A549 (cell line): ENCODE data around the gene TMED7. TPM values are rescaled to one million over a fixed set of nuclear protein-coding genes. Genes with fewer than 3 reads are reported as not detected.

Source experiments
- ATAC-seq, 2 experiments: fragments of 200-7000 bp in 1 of 2; fragments of >200 bp in 1 of 2; cut with Nextera tagmentation in 1 of 2; cut with Tn5 transposase in 1 of 2; 3 replicates each; pipeline versions ENCODE4 v1.8.0 to v1.9.1; 2018 to 2020; ENCODE audit warnings: mild to moderate bottlenecking in 1 of 2, moderate library complexity in 1 of 2
- CTCF ChIA-PET: fragments of 300-600 bp; sonication (Branson Sonifier 250); formaldehyde crosslinking; extraction: SDS; loops from one replicate; lab custom pipeline; 2021; ENCODE audit warnings: antibody characterized with exemption, inconsistent platforms; lab: Yijun Ruan, JAX
- POLR2A ChIA-PET: fragments of 350-600 bp; formaldehyde crosslinking; extraction: SDS; loops from one replicate; lab custom pipeline; 2021; ENCODE audit warnings: antibody characterized with exemption, inconsistent platforms; lab: Yijun Ruan, JAX
- DNase-seq, 2 experiments: peaks; one replicate each; pipeline versions ENCODE4 v3.0.0 to v3.0.0-alpha.2; 2011 to 2016; ENCODE audit warnings: low read depth in 1 of 2, low spot score in 1 of 2
- FAIRE-seq: peaks from 2 replicates; lab custom pipeline; 2011; peaks lifted over from hg19 to GRCh38; lab: Jason Lieb, UNC
- H3K27ac ChIP-seq, 2 experiments: fragments of >200 bp; sonication (Bioruptor Twin); formaldehyde crosslinking; 3 replicates each; pipeline ENCODE4 v1.5.1; 2016 to 2017
- H3K4me1 ChIP-seq: fragments of >200 bp; sonication (Bioruptor Twin); formaldehyde crosslinking; 3 replicates; pipeline ENCODE4 v1.6.1; 2016
- H3K4me2 ChIP-seq: fragments of >200 bp; sonication (Bioruptor Twin); formaldehyde crosslinking; 3 replicates; pipeline ENCODE4 v1.6.1; 2016
- H3K4me3 ChIP-seq: fragments of >200 bp; sonication (Bioruptor Twin); formaldehyde crosslinking; 3 replicates; pipeline ENCODE4 v1.5.1; 2016
- H3K9me3 ChIP-seq: fragments of >200 bp; sonication (Bioruptor Twin); formaldehyde crosslinking; 3 replicates; pipeline ENCODE4 v1.6.1; 2016
- CBX2 ChIP-seq: fragments of 200-600 bp; sonication (generic); IDR thresholded peaks from 2 replicates; pipeline ENCODE4 v1.6.1; 2016; ENCODE audit warnings: low read depth, mild to moderate bottlenecking, borderline replicate concordance
- CEBPB ChIP-seq, 2 experiments: fragments of >200 bp in 1 of 2; sonication (Bioruptor Twin) in 1 of 2; formaldehyde crosslinking in 1 of 2; IDR thresholded peaks; 2 replicates each; pipeline ENCODE4 v1.6.1; 2012 to 2016
- E2F6 ChIP-seq: IDR thresholded peaks from 2 replicates; pipeline ENCODE4 v1.6.1; 2012; ENCODE audit warnings: low read depth, borderline replicate concordance
- ESRRA ChIP-seq: fragments of 150-350 bp; IDR thresholded peaks from 2 replicates; pipeline ENCODE4 v1.6.1; 2014; ENCODE audit warnings: mild to moderate bottlenecking, low read length, borderline replicate concordance
- FOSB ChIP-seq: fragments of 250-450 bp; sonication (Bioruptor Pico); IDR thresholded peaks from 2 replicates; pipeline ENCODE4 v1.5.0; 2020; ENCODE audit warnings: mild to moderate bottlenecking, moderate library complexity
- FOSL2 ChIP-seq, 2 experiments: fragments of 450-650 bp in 1 of 2; fragments of >200 bp in 1 of 2; sonication (Bioruptor Twin) in 1 of 2; formaldehyde crosslinking; IDR thresholded peaks; 2 replicates each; pipeline versions ENCODE4 v1.5.0 to v1.6.1; 2016 to 2020; ENCODE audit warnings: mild to moderate bottlenecking in 1 of 2, moderate library complexity in 1 of 2
- GATA3 ChIP-seq: IDR thresholded peaks from 2 replicates; pipeline ENCODE4 v1.6.1; 2012; ENCODE audit warnings: borderline replicate concordance
- HOXA7 ChIP-seq: fragments of 250-450 bp; sonication (Bioruptor Pico); IDR thresholded peaks from 2 replicates; pipeline ENCODE4 v1.5.0; 2020; ENCODE audit warnings: mild to moderate bottlenecking, moderate library complexity
- JUNB ChIP-seq: fragments of >200 bp; sonication (Bioruptor Twin); formaldehyde crosslinking; IDR thresholded peaks from 2 replicates; pipeline ENCODE4 v1.6.1; 2016
- KDM1A ChIP-seq: fragments of 200-600 bp; sonication (generic); IDR thresholded peaks from 2 replicates; pipeline ENCODE4 v1.6.1; 2016; ENCODE audit warnings: low read depth, mild to moderate bottlenecking
- KDM5A ChIP-seq: fragments of 200-600 bp; sonication (generic); IDR thresholded peaks from 2 replicates; pipeline ENCODE4 v1.6.1; 2016; ENCODE audit warnings: antibody characterized with exemption, mild to moderate bottlenecking
- MAFK ChIP-seq: fragments of 450-650 bp; IDR thresholded peaks from 2 replicates; pipeline ENCODE4 v1.6.1; 2014; ENCODE audit not compliant: partially characterized antibody
- NPAS2 ChIP-seq: fragments of 250-450 bp; sonication (Bioruptor Pico); IDR thresholded peaks from 2 replicates; pipeline ENCODE4 v1.8.0; 2022; ENCODE audit warnings: mild to moderate bottlenecking, moderate library complexity, borderline replicate concordance
- RAD21 ChIP-seq, 2 experiments: fragments of >200 bp in 1 of 2; sonication (Bioruptor Twin) in 1 of 2; formaldehyde crosslinking in 1 of 2; IDR thresholded peaks in 1 of 2; conservative IDR thresholded peaks in 1 of 2; 2 replicates in 1 of 2; 3 replicates in 1 of 2; pipeline ENCODE4 v1.6.1; 2012 to 2018; ENCODE audit warnings: inconsistent platforms in 1 of 2
- RARB ChIP-seq: fragments of 250-450 bp; sonication (Bioruptor Pico); IDR thresholded peaks from 2 replicates; pipeline ENCODE4 v1.8.0; 2021; ENCODE audit warnings: mild to moderate bottlenecking, moderate library complexity
- RFX5 ChIP-seq: fragments of 450-650 bp; IDR thresholded peaks from 2 replicates; pipeline ENCODE4 v1.7.1; 2014; ENCODE audit warnings: antibody characterized with exemption, mild to moderate bottlenecking, moderate library complexity
- RNF2 ChIP-seq: fragments of 200-600 bp; sonication (generic); IDR thresholded peaks from 2 replicates; pipeline ENCODE4 v1.6.1; 2016; ENCODE audit warnings: low read depth, mild to moderate bottlenecking, antibody characterized with exemption, moderate library complexity, borderline replicate concordance
- SMC3 ChIP-seq: fragments of >200 bp; sonication (Bioruptor Twin); formaldehyde crosslinking; IDR thresholded peaks from 3 replicates; pipeline ENCODE4 v1.6.1; 2018; ENCODE audit warnings: inconsistent platforms
- SREBF2 ChIP-seq: fragments of 450-650 bp; IDR thresholded peaks from 2 replicates; pipeline ENCODE4 v1.6.1; 2014; ENCODE audit warnings: mild to moderate bottlenecking, moderate library complexity
- TFCP2L1 ChIP-seq: fragments of 250-450 bp; sonication (Bioruptor Pico); IDR thresholded peaks from 2 replicates; pipeline ENCODE4 v1.5.0; 2021; ENCODE audit warnings: mild to moderate bottlenecking
- ZC3H11A ChIP-seq: fragments of 450-650 bp; IDR thresholded peaks from 2 replicates; pipeline ENCODE4 v1.6.1; 2014; ENCODE audit warnings: antibody characterized with exemption, mild to moderate bottlenecking
- ZSCAN20 ChIP-seq: fragments of 250-450 bp; sonication (Bioruptor Pico); IDR thresholded peaks from 2 replicates; pipeline ENCODE4 v1.8.0; 2022; ENCODE audit warnings: mild to moderate bottlenecking, moderate library complexity
- WGBS: methylation state at CpG from one replicate; pipeline ENCODE4 v1.1.6; 2017; ENCODE audit errors: missing lambda C conversion rate; 5-methylcytosine and 5-hydroxymethylcytosine counted together
- polyA plus RNA-seq, 4 experiments: library from polyadenylated mRNA; depleted of rRNA in 3 of 4; stranded (reverse); fragments of >200 nt; fragmentation: RNase III in 1 of 4; extraction: RNeasy Plus Mini Kit Qiagen cat#74134 plus additional on column Dnase treatment in 1 of 4; gene quantifications; 2 replicates in 3 of 4; 3 replicates in 1 of 4; pipeline ENCODE4 v1.2.3, GENCODE V29; 2011 to 2017
- TF ChIP-seq, protein P1 (sequence below): fragments of >200 bp; sonication (Bioruptor Twin); formaldehyde crosslinking; IDR thresholded peaks from 2 replicates; pipeline ENCODE4 v1.6.1; 2016

The TMED7 gene
- polyA plus RNA-seq, 2 of the 4 experiments (the other 2 are of a cell fraction), result 60.6 to 99.1 TPM

GRCh38 chr5:115661101-115661500 lies 35.3 kb upstream of the TMED7 start:
- 29% methylated on average over 4 of the region's 4 CpGs for WGBS
- POLR2A ChIA-PET, result no interaction called here
- no peak for ATAC-seq

DNA sequence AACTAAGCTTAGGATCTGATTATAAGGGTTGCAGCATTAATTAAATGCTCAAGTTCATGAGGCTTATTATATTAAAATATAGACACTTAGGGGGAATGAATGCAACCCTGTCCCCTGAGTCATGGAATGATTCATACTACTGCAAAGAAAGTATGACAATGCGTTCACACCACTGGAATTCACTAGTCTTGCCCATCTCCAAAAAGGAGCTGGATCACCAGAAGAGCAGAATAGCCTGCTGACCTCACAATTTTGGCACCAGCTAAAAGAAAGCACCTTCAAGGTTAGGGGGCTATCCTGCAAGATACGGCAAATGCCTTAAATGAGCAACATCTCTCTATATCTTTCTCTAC lies 32.0 kb upstream of the TMED7 start:
- peak overlapping the region; percentile 29 for H3K4me2 ChIP-seq
- FAIRE-seq (no peak), DNase-seq (peak; percentile 34 to 38), ATAC-seq (peak; percentile 89 to 95)
- H3K27ac ChIP-seq, result no peak overlapping the region
- H3K9me3 ChIP-seq, result no peaks in the 10 kb centered on the region
- H3K4me3 ChIP-seq, result no peak overlapping the region
- TF ChIP-seq, protein P1, sequence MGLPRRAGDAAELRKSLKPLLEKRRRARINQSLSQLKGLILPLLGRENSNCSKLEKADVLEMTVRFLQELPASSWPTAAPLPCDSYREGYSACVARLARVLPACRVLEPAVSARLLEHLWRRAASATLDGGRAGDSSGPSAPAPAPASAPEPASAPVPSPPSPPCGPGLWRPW, result no peak
- TF ChIP-seq ESRRA, result no peak
- TF ChIP-seq E2F6, result no peak
- peak; percentile 14 for TF ChIP-seq MAFK
- peak; percentile 48; the same call in 1 of the 2 replicates for TF ChIP-seq JUNB
- peak; percentile 68 for TF ChIP-seq FOSL2 (IDR thresholded peaks at IDR 0.05)
- peak; percentile 64; the same call in 1 of the 2 replicates for TF ChIP-seq FOSL2 (CRISPR knock-in tag; IDR thresholded peaks at IDR 0.05)
- 7% methylated on average over 2 of the region's 2 CpGs for WGBS
- ChIA-PET CTCF (no interaction called here), POLR2A (no interaction called here)
- peaks cover 12% of the 10 kb centered on the region for H3K4me1 ChIP-seq

More at GRCh38 chr5:115661101-115661500, 35.3 kb upstream of the TMED7 start:
- CTCF ChIA-PET, result interaction anchor here (1.1 kb wide), 1 partner anchor 26 kb away, joined by 4 read pairs; no protein-coding TSS in a partner anchor
- DNase-seq (no peak), FAIRE-seq (no peak)
- no peaks in the 10 kb centered on the region for H3K9me3 ChIP-seq
- no peak overlapping the region for H3K4me2 ChIP-seq
- peaks cover 12% of the 10 kb centered on the region for H3K4me1 ChIP-seq
- TF ChIP-seq RARB (CRISPR knock-in tag), result no peak
- no peak for TF ChIP-seq KDM1A
- TF ChIP-seq GATA3, result no peak
- no peak for TF ChIP-seq ESRRA
- no peak for TF ChIP-seq RNF2
- TF ChIP-seq RFX5, result no peak
- TF ChIP-seq ZC3H11A, result no peak
- no peak for TF ChIP-seq SREBF2
- TF ChIP-seq FOSB (CRISPR knock-in tag), result no peak
- TF ChIP-seq ZSCAN20 (CRISPR knock-in tag), result no peak
- no peak for TF ChIP-seq CBX2
- TF ChIP-seq JUNB, result no peak
- no peak for TF ChIP-seq MAFK
- TF ChIP-seq RAD21 (conservative IDR thresholded peaks at IDR 0.05 in 1 of 2, IDR thresholded peaks at IDR 0.05 in 1 of 2), result no peak
- TF ChIP-seq KDM5A, result no peak
- TF ChIP-seq SMC3, result no peak
- TF ChIP-seq TFCP2L1, result no peak
- no peak for TF ChIP-seq NPAS2 (CRISPR knock-in tag)
- no peak for TF ChIP-seq HOXA7 (CRISPR knock-in tag)
- no peak overlapping the region for H3K4me3 ChIP-seq
- H3K27ac ChIP-seq, result no peak overlapping the region

GRCh38 chr5:115657125-115657880 lies 31.5 kb upstream of the TMED7 start:
- Histone ChIP-seq H3K4me1 (peaks cover 12% of the 10 kb centered on the region), H3K9me3 (no peaks in the 10 kb centered on the region), H3K4me3 (no peak overlapping the region), H3K4me2 (peak overlapping the region; percentile 29), H3K27ac (peak overlapping the region in 1 of 2 experiments; percentile 30; a peak in 2 of 6 replicates)
- ATAC-seq, result peak in 1 of 2 experiments; percentile 34; a peak in 2 of 6 replicates
- no peak for DNase-seq
- ChIA-PET POLR2A (no interaction called here), CTCF (interaction anchor here (0.7 kb wide), 1 partner anchor 8 kb away, joined by 3 read pairs; no protein-coding TSS in a partner anchor)
- WGBS, result 26% methylated on average over 2 of the region's 2 CpGs
- TF ChIP-seq CEBPB (IDR thresholded peaks at IDR 0.05) (0 out of 4 replicates have a peak, but pooled peaks of 1 of the 2 experiments have one; percentile 59), RAD21 (conservative IDR thresholded peaks at IDR 0.05 in 1 of 2, IDR thresholded peaks at IDR 0.05 in 1 of 2) (no peak)
- peak; percentile 7 for FAIRE-seq
